A549 (cell line): ENCODE data around the gene POU3F3. TPM values are rescaled to one million over a fixed set of nuclear protein-coding genes. Genes with fewer than 3 reads are reported as not detected.

ENCODE experiments used
- ATAC-seq, 2 experiments: fragments of 200-7000 bp in 1 of 2; fragments of >200 bp in 1 of 2; cut with Nextera tagmentation in 1 of 2; cut with Tn5 transposase in 1 of 2; 3 replicates each; pipeline versions ENCODE4 v1.8.0 to v1.9.1; 2018 to 2020; ENCODE audit warnings: mild to moderate bottlenecking in 1 of 2, moderate library complexity in 1 of 2
- CTCF ChIA-PET: fragments of 300-600 bp; sonication (Branson Sonifier 250); formaldehyde crosslinking; extraction: SDS; loops from one replicate; lab custom pipeline; 2021; ENCODE audit warnings: antibody characterized with exemption, inconsistent platforms; lab: Yijun Ruan, JAX
- POLR2A ChIA-PET: fragments of 350-600 bp; formaldehyde crosslinking; extraction: SDS; loops from one replicate; lab custom pipeline; 2021; ENCODE audit warnings: antibody characterized with exemption, inconsistent platforms; lab: Yijun Ruan, JAX
- DNase-seq, 2 experiments: peaks; one replicate each; pipeline versions ENCODE4 v3.0.0 to v3.0.0-alpha.2; 2011 to 2016; ENCODE audit warnings: low read depth in 1 of 2, low spot score in 1 of 2
- FAIRE-seq: peaks from 2 replicates; lab custom pipeline; 2011; peaks lifted over from hg19 to GRCh38; lab: Jason Lieb, UNC
- H3K27ac ChIP-seq, 2 experiments: fragments of >200 bp; sonication (Bioruptor Twin); formaldehyde crosslinking; 3 replicates each; pipeline ENCODE4 v1.5.1; 2016 to 2017
- H3K4me1 ChIP-seq: fragments of >200 bp; sonication (Bioruptor Twin); formaldehyde crosslinking; 3 replicates; pipeline ENCODE4 v1.6.1; 2016
- H3K4me2 ChIP-seq: fragments of >200 bp; sonication (Bioruptor Twin); formaldehyde crosslinking; 3 replicates; pipeline ENCODE4 v1.6.1; 2016
- H3K4me3 ChIP-seq: fragments of >200 bp; sonication (Bioruptor Twin); formaldehyde crosslinking; 3 replicates; pipeline ENCODE4 v1.5.1; 2016
- H3K9me3 ChIP-seq: fragments of >200 bp; sonication (Bioruptor Twin); formaldehyde crosslinking; 3 replicates; pipeline ENCODE4 v1.6.1; 2016
- BHLHE40 ChIP-seq: IDR thresholded peaks from 2 replicates; pipeline ENCODE4 v1.6.1; 2012; ENCODE audit warnings: low read depth, low read length, inconsistent platforms
- CBX8 ChIP-seq: fragments of 200-600 bp; sonication (generic); IDR thresholded peaks from 2 replicates; pipeline ENCODE4 v1.6.1; 2016
- CHD2 ChIP-seq: fragments of 150-350 bp; IDR thresholded peaks from 2 replicates; pipeline ENCODE4 v1.6.1; 2014; ENCODE audit warnings: low read length; ENCODE audit not compliant: partially characterized antibody
- CTCF ChIP-seq: fragments of >200 bp; sonication (Bioruptor Twin); formaldehyde crosslinking; IDR thresholded peaks from 3 replicates; pipeline ENCODE4 v1.5.1; 2016
- E2F6 ChIP-seq: IDR thresholded peaks from 2 replicates; pipeline ENCODE4 v1.6.1; 2012; ENCODE audit warnings: low read depth, borderline replicate concordance
- EHF ChIP-seq: fragments of 250-450 bp; sonication (Bioruptor Pico); IDR thresholded peaks from 2 replicates; pipeline ENCODE4 v1.5.0; 2020; ENCODE audit warnings: mild to moderate bottlenecking
- ESRRA ChIP-seq: fragments of 150-350 bp; IDR thresholded peaks from 2 replicates; pipeline ENCODE4 v1.6.1; 2014; ENCODE audit warnings: mild to moderate bottlenecking, low read length, borderline replicate concordance
- FOSB ChIP-seq: fragments of 250-450 bp; sonication (Bioruptor Pico); IDR thresholded peaks from 2 replicates; pipeline ENCODE4 v1.5.0; 2020; ENCODE audit warnings: mild to moderate bottlenecking, moderate library complexity
- HES2 ChIP-seq: fragments of >200 bp; sonication (Bioruptor Twin); formaldehyde crosslinking; IDR thresholded peaks from 2 replicates; pipeline ENCODE4 v1.6.1; 2016
- HEYL ChIP-seq: fragments of 250-450 bp; sonication (Bioruptor Pico); IDR thresholded peaks from 2 replicates; pipeline ENCODE4 v1.8.0; 2021; ENCODE audit warnings: mild to moderate bottlenecking, moderate library complexity
- HOXA7 ChIP-seq: fragments of 250-450 bp; sonication (Bioruptor Pico); IDR thresholded peaks from 2 replicates; pipeline ENCODE4 v1.5.0; 2020; ENCODE audit warnings: mild to moderate bottlenecking, moderate library complexity
- KDM1A ChIP-seq: fragments of 200-600 bp; sonication (generic); IDR thresholded peaks from 2 replicates; pipeline ENCODE4 v1.6.1; 2016; ENCODE audit warnings: low read depth, mild to moderate bottlenecking
- MAFK ChIP-seq: fragments of 450-650 bp; IDR thresholded peaks from 2 replicates; pipeline ENCODE4 v1.6.1; 2014; ENCODE audit not compliant: partially characterized antibody
- MAZ ChIP-seq: fragments of 150-350 bp; IDR thresholded peaks from 2 replicates; pipeline ENCODE4 v1.6.1; 2014; ENCODE audit warnings: antibody characterized with exemption, low read depth, low read length, borderline replicate concordance
- MYC ChIP-seq: IDR thresholded peaks from 2 replicates; pipeline ENCODE4 v1.6.1; 2012; ENCODE audit warnings: mild to moderate bottlenecking, inconsistent platforms, low read length, improper control_type of control experiment, borderline replicate concordance
- NFE2L2 ChIP-seq: fragments of 150-350 bp; conservative IDR thresholded peaks from 2 replicates; pipeline ENCODE4 v1.6.1; 2014; ENCODE audit warnings: low read length
- NR3C1 ChIP-seq: fragments of >200 bp; sonication (Bioruptor Twin); formaldehyde crosslinking; IDR thresholded peaks from 3 replicates; pipeline ENCODE4 v1.6.1; 2017
- PHF8 ChIP-seq: fragments of 200-600 bp; sonication (generic); IDR thresholded peaks from 2 replicates; pipeline ENCODE4 v1.6.1; 2016; ENCODE audit warnings: low read depth, mild to moderate bottlenecking, antibody characterized with exemption, moderate library complexity, borderline replicate concordance
- POLR2A ChIP-seq: IDR thresholded peaks from 2 replicates; pipeline ENCODE4 v1.6.1; 2012; ENCODE audit warnings: mild to moderate bottlenecking, low read length
- POLR2AphosphoS2 ChIP-seq: conservative IDR thresholded peaks from 2 replicates; pipeline ENCODE4 v1.6.1; 2012; ENCODE audit warnings: low read length, improper control_type of control experiment, inconsistent platforms
- TFCP2L1 ChIP-seq: fragments of 250-450 bp; sonication (Bioruptor Pico); IDR thresholded peaks from 2 replicates; pipeline ENCODE4 v1.5.0; 2021; ENCODE audit warnings: mild to moderate bottlenecking
- ZFP36 ChIP-seq: fragments of 450-650 bp; IDR thresholded peaks from 2 replicates; pipeline ENCODE4 v1.6.1; 2014; ENCODE audit warnings: borderline replicate concordance; ENCODE audit not compliant: partially characterized antibody
- ZSCAN20 ChIP-seq: fragments of 250-450 bp; sonication (Bioruptor Pico); IDR thresholded peaks from 2 replicates; pipeline ENCODE4 v1.8.0; 2022; ENCODE audit warnings: mild to moderate bottlenecking, moderate library complexity
- WGBS: methylation state at CpG from one replicate; pipeline ENCODE4 v1.1.6; 2017; ENCODE audit errors: missing lambda C conversion rate; 5-methylcytosine and 5-hydroxymethylcytosine counted together
- polyA plus RNA-seq, 4 experiments: library from polyadenylated mRNA; depleted of rRNA in 3 of 4; stranded (reverse); fragments of >200 nt; fragmentation: RNase III in 1 of 4; extraction: RNeasy Plus Mini Kit Qiagen cat#74134 plus additional on column Dnase treatment in 1 of 4; gene quantifications; 2 replicates in 3 of 4; 3 replicates in 1 of 4; pipeline ENCODE4 v1.2.3, GENCODE V29; 2011 to 2017

The POU3F3 gene
- polyA plus RNA-seq, 2 of the 4 experiments (the other 2 are of a cell fraction), result 0.03 TPM; not detected in 1

- no peak for TF ChIP-seq CTCF
- TF ChIP-seq, all 56 proteins: peak for 0
These were observed 12.2 kb upstream of the POU3F3 start (continued) for GRCh38 chr2:104841744-104842143.

- H3K4me1 ChIP-seq, result no peaks in the 10 kb centered on the region
- H3K27ac ChIP-seq, result peak overlapping the region in 1 of 2 experiments; percentile 73; a peak in 4 of 6 replicates
- CTCF ChIA-PET, result no interaction called here
- TF ChIP-seq MAFK (peak; percentile 67), HEYL (no peak), NFE2L2 (peak; percentile 67)
- POLR2A ChIA-PET, result no interaction called here
- DNase-seq, result no peak
- FAIRE-seq, result no peak
- peak; percentile 27 to 65; a peak in 3 of 6 replicates for ATAC-seq
- H3K9me3 ChIP-seq, result no peaks in the 10 kb centered on the region
- peak overlapping the region; percentile 96 for H3K4me2 ChIP-seq
- H3K4me3 ChIP-seq, result peak overlapping the region; percentile 49
- WGBS, result 17% methylated on average over 30 of the region's 56 CpGs
These were observed 8.9 kb upstream of the POU3F3 start for GRCh38 chr2:104844807-104845551.

- no peak for DNase-seq
- ChIA-PET CTCF (interaction anchor here (0.5 kb wide), 1 partner anchor 1688 kb away, joined by 3 read pairs; no protein-coding TSS in a partner anchor), POLR2A (no interaction called here)
- Histone ChIP-seq H3K9me3 (no peaks in the 10 kb centered on the region), H3K27ac (no peak overlapping the region), H3K4me1 (no peaks in the 10 kb centered on the region), H3K4me3 (peak overlapping the region; percentile 49; the same call in 1 of the 3 replicates), H3K4me2 (peak overlapping the region; percentile 96)
- TF ChIP-seq BHLHE40, result no peak
- TF ChIP-seq TFCP2L1, result no peak
- no peak for TF ChIP-seq ZSCAN20 (CRISPR knock-in tag)
- no peak for TF ChIP-seq ESRRA
- no peak for TF ChIP-seq POLR2A
- no peak for TF ChIP-seq E2F6
- no peak for TF ChIP-seq MYC
- no peak for TF ChIP-seq ZFP36
- no peak for TF ChIP-seq CTCF
- no peak for TF ChIP-seq HOXA7 (CRISPR knock-in tag)
- no peak for TF ChIP-seq EHF (CRISPR knock-in tag)
- no peak for TF ChIP-seq PHF8
- TF ChIP-seq HES2, result no peak
- no peak for TF ChIP-seq CBX8
- no peak for TF ChIP-seq NR3C1
- TF ChIP-seq CHD2, result no peak
- TF ChIP-seq MAZ, result no peak
- TF ChIP-seq KDM1A, result no peak
- TF ChIP-seq POLR2AphosphoS2, result no peak
- no peak for TF ChIP-seq FOSB (CRISPR knock-in tag)
- WGBS, result 74% methylated on average over 13 of the region's 13 CpGs
- ATAC-seq, result no peak
- FAIRE-seq, result no peak
These were observed 8.4 kb upstream of the POU3F3 start for GRCh38 chr2:104845552-104845931.
